HuH-7 (cell line): ENCODE data around the gene KCNA10.
"Not testable (repeated sequence)": the region's sequence is repeated elsewhere in the genome, so short reads cannot be mapped to it uniquely, and the experiment has no call there.

Experiments
- DNase-seq: peaks from one replicate; pipeline ENCODE4 v3.0.0; 2011; ENCODE audit warnings: low spot score

The KCNA10 gene

DNA sequence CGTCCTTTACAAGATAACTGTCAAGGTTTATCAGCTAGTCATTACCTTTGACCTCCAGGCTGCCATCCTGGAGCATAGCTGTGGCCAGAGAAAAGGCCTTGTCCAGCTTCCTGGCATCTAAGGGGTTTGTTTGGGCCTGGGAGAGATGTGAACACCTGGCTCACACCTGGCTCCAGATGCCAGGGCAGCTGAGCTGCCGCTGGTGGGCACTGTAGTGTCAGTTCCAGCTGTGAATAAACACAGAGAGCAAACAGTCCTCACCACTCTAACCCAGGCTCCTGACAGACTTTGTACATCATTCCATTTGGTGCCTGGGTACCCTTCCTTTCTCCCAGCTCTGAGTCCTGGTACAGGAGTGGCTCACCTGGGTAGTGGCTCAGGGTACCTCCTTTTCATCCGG lies 14.3 kb upstream of the KCNA10 start:
- DNase-seq, result no peak

DNA sequence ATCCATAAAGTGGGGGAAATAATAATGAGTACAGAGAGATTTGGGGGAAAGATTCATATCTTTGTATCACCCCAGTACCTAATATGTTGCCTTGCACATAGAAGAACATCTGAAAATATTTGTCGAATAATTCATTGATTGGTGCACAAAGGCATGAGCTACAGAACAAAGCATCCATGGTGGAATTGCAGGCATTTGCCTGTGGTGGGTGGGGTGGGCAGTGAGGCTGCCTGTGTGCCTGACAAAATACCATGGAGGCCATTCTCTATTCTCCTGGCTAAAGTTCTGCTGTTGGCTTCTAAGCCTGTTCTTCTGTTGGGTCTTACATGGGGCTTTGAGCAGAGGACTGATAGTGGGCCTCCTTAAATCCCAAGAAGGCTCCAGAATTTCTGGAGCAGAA lies 10.0 kb upstream of the KCNA10 start:
- DNase-seq, result no peak

DNA sequence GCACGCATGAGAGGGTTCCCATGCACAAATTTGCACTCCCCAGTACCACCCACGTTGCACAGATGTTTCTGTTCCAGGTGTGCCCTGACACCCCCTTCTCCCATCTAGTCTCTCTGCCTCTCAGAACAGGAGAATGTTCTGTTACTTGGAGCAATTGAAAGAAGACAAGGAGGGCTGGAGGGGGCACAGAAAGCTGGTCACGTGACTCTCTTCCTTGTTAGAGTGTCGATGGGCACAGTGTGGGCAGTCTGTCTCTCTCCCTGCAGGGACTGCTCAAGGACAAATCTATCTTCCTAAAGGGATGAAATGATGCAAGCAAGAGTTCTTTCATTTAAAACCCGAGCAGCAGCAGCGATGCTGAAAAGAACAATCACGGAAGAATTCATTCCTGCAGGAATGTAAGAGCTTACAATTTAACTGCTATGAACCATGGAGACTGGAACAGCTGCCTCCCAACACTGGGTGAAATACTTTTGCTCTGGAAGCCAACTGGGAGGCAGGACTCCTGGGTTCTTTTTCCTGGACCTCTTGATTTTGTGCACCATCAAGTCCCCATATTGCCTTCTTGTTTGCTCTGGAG lies 7.3 kb upstream of the KCNA10 start:
- DNase-seq, result no peak

DNA sequence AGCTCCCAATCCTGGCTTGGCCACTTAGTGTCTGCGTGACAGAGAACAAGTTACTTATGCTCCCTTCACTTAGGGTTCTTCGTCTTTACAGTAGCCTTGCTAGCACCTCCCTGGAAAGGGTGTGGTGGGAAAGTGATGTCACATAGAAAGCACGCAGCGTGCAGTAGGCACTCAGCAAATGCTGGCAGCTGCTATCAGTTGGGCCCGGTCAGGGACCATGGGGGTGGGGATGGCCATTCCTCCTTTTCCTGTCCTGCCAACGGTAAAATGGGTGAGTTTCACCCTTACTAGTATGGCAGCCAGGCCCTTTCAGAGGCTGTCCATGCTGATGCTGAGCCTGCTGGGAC lies 6.2 kb upstream of the KCNA10 start:
- no peak for DNase-seq

DNA sequence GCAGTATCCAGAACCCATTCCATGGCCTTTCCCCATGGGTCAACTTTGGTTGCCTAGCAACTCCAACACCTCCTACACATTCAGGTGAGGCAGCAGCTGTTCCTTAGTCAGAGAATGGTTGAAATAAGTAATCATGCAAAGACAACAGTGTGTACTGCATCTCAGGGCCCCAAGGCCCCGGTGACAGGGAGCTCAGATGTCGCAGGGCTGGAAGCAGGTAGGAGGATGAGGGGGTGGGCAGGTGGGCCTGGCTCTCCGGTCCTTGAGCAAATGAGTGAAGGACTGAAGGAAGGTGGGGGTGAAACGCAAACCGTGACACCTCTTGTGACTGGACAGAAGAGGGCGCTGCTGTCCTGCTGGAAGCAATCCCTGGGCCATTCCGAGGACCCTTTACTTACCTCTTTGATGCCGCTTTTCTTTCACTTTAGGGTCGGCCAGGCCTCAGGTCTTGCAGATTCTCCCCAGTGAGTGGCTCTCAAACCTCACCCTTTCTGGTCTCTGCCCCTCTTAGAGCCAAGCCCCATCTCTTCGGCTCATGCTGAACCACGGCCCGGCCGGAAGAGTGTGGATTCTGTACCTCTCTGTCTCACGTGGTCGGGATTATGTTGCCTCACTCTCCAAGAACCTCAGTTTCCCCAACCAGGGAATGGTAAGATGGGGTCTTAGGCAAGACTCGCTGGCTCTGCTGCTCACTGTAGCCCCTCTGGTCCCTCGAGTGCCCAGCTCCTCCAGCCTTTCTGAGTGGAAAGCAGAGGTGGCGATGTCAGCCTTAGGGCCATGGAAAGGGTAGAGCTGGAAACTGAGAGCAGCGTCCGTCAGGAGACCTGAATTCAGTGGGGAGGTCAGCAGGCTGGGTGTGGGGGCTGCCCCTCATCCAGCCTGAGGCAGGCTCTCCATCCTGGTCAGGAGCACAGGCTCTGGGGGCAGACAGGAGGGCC lies 5.6 kb upstream of the KCNA10 start:
- peak; percentile 67 for DNase-seq

- no peak for DNase-seq
Observed at GRCh38 chr1:110523011-110523410, 4.0 kb upstream of the KCNA10 start.

DNA sequence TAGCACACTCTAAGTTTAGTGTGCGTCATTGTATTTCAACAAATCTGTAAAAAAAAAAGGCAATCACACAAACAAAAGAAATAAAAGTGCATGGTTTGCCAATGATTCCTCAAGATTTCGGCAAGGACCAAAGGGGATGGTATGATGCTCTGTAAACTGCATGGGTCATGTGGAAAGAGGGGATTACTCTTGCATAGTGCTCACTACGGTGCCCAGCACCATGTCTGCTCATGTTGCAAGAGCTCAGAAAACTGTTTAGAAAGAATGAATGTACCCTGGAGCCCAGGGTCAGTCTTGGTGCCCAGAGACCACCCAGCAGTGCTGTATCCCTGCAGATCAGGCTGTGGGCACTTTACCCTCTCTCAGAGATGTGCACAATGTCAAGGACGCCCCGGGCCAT lies 3.6 kb upstream of the KCNA10 start:
- DNase-seq, result no peak

DNA sequence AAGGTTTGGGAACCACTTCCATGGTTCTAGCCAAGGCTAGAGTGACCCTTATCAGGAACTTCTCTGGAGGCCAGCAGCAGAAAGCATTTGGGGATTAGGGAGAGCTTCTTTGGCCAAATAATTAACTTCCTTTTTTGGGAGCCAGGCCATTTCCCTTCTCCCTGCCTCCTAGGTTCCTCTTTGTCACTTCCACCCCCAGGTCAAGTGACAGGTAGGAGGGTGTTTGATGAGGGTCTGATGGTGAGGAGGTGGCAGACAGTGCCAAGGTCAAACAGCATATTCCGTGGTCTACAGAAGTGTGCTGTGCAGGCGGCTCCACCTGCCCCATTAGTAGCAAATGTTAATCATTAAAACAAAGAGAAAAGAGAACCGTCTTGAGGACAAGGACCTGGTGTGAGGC lies 1.9 kb upstream of the KCNA10 start:
- no peak for DNase-seq

DNA sequence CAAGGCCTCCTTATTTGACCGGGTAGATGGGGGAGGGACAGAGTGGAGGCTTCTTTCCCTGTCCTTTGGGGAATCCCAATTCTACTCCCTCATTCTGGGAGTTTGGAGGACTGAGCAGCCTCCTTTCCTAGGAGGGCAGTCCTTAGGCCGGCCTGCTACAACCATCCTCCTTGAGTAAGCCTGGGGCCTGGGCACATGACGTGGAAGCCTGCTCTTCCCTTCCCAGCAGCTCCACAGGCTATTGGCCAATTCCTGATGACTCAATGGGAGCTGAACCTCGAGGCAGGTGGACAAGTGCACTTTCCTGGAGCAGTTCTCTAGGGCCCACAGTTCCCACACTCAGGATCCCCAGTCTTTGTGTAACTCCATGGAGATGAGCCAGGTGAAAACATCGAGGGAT lies 3.1 kb downstream of the KCNA10 start:
- DNase-seq, result no peak

DNA sequence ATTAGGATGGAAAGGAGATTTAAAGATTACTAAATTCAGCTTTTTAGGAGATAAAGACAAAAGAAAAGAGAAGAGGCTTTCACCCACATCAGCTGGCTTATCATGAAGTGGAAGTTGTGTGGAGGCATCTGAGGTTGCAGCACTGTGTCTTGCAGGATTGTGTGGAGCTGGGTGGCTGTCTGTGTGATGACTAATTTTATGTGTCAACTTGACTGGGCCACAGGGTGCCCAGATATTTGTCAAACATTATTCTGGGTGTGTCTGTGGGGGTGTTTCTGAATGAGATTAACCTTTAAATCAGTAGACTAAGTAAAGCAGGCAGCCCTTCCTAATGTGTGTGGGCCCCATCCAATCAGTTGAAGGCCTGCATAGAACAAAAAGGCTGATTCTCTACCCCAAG lies 3.9 kb downstream of the KCNA10 start:
- DNase-seq, result no peak

GRCh38 chr1:110513511-110513910 lies 5.5 kb downstream of the KCNA10 start:
- no peak for DNase-seq

DNA sequence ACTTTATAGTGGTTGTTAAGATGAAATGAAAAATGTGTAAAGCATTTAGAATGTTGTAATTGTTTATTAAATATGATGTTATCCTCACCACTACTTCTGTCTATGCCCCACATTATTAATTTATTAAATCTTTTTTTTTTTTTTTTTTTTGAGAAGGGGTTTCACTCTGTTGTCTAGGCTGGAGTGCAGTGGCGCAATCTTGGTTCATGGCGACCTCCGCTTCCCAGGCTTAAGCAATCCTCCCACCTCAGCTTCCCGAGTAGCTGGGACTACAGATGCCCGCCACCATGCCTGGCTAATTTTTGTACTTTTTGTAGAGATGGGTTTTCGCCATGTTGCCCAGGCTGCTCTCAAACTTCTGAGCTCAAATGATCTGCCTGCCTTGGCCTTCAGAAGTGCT lies 7.5 kb downstream of the KCNA10 start:
- no peak for DNase-seq

DNA sequence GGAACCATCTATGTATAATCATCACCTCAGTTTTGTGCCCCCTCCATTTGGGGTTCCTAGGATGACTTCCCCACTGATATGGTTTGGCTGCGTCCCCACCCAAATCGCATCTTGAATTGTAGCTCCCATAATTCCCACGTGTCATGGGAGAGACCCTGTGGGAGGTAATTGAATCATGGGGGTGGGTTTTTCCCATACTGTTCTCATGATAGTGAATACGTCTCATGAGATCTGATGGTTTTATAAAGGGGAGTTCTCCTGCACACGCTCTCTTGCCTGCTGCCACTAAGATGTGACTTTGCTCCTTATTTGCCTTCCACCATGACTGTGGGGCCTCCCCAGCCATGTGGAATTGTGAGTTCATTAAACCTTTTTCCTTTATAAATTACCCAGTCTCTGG lies 8.1 kb downstream of the KCNA10 start:
- DNase-seq, result not testable (repeated sequence)

DNA sequence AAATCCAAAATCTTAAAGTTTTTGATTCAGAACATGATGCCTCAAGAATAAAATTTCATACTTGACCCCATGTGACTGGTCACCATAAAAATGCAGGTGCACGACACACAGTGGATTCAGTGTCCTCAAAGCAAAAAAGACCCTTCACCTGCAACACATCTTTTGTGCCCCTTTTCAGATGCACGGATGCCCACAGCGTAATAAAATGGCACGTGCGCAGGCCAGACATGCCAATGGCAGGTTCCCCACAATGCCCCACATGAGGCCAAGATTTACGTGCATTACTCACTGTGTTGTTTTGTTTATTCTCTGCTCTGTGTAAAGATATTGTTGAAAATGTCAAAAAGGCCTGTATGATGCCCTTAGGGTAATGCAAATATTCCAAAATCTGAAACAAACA lies 9.3 kb downstream of the KCNA10 start:
- DNase-seq, result no peak

DNA sequence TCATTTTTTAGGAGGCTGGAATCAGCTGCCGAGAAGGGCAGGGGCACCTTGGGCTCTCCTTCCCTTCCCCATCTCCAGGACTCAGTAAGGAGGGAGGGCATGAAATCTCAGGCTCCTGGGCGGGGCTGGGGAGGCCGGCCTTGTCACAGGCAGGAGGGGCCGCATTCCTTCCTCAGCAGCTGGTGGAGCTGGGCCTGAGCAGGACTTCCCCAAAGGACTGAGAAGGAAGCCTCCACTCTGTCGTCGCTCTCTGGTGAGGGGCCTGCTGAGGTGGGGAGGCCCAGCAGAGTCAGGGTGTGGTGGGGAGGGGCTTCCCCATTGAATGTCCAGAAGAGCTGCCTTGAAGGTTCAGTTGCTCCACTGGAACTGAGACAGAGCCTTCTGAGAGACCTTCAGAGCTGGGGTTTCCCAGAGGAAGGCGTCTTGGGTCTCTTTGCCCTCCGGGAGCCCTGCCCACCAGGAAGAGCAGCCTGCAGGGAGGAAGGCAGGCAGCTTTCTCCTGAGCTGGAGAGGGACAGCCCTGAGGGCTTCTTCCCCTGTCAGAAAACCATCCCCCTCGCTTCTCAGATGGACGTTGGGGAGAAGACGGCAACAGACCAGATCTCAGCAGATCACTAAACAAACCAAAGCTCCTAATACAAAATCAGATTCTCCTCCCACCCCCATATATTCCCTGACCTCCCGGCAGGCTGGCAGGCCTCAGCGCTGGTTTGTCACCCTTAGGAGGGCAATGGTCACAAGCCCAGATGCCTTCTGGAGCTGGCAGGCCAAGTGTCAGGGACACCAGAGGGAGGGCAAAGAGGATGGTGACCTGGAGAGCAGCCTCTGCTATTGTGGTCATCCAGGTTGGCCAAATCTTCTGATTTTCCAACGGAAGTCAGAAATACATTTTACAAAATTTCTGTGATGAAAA lies 10.7 kb downstream of the KCNA10 start:
- DNase-seq, result no peak

DNA sequence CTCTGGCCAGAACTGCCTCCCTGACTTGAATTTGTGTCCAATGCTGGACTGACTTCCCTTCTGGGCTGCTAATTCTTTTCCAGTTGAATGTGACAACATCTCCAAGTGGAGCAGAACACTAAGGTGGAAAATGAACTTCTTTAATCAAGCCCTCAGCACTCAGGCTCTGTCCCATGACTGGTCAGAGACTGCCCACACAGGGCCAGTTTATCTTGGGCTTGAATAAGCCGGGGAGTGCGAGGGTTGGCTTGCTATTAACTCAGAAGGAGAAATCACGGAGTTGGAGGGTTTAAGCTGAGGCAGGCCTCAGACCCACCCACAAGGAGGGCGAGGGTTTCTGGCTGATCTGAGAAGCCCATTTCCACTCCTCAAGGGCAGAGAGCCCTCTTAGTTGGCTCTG lies 12.4 kb downstream of the KCNA10 start:
- DNase-seq, result no peak

- DNase-seq, result no peak
Observed at GRCh38 chr1:110505596-110505995, 13.4 kb downstream of the KCNA10 start.

DNA sequence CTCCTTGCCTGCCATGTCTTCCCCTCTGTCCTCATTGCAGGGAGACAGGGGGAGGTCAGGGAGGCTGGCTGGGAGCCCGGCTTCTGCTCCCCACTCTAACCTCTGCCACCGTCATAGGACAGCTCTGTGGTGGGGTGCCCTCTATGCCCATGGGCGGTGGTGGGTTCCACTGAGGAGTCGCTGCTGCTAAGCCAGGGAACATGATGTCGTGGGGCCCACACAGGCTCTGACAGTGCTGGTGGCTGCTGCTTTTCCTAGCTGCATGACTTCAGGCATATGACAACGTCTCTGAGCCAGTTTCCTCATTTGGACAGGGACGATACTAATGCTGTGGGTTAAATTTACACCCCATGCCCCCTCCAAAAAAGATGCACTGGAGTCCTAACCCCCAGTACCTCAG lies 14.7 kb downstream of the KCNA10 start:
- DNase-seq, result no peak

- no peak for DNase-seq
Observed at GRCh38 chr1:110503471-110503870, 15.5 kb downstream of the KCNA10 start.

GRCh38 chr1:110502402-110503151 lies 16.4 kb downstream of the KCNA10 start:
- DNase-seq, result no peak

- no peak for DNase-seq
Observed at GRCh38 chr1:110501488-110502132, 17.4 kb downstream of the KCNA10 start.

GRCh38 chr1:110498270-110498669 lies 20.7 kb downstream of the KCNA10 start:
- no peak for DNase-seq
